HepG2 (cell line): ENCODE results near the gene SEC11A. TPM values are rescaled to one million over a fixed set of nuclear protein-coding genes. Genes with fewer than 3 reads are reported as not detected.

Experiments used
- EZH2 ChIP-seq: conservative IDR thresholded peaks from 2 replicates; pipeline ENCODE4 v1.6.1; 2012; ENCODE audit warnings: mild to moderate bottlenecking, low read depth, low read length, moderate library complexity
- GTF2F1 ChIP-seq: fragments of 150-350 bp; IDR thresholded peaks from 2 replicates; pipeline ENCODE4 v1.6.1; 2014; ENCODE audit warnings: low read length
- HNRNPL ChIP-seq: fragments of 200-400 bp; formaldehyde crosslinking; IDR thresholded peaks from 2 replicates; pipeline ENCODE4 v1.6.1; 2017; ENCODE audit warnings: mild to moderate bottlenecking, low read depth, low read length
- KDM4B ChIP-seq: sonication (generic); formaldehyde crosslinking; IDR thresholded peaks from 2 replicates; pipeline ENCODE4 v1.4.0; 2020; ENCODE audit warnings: missing genetic modification reagents
- PHF21A ChIP-seq: sonication (generic); formaldehyde crosslinking; IDR thresholded peaks from 2 replicates; pipeline ENCODE4 v1.5.0; 2020; ENCODE audit warnings: mild to moderate bottlenecking, missing genetic modification reagents
- RAD21 ChIP-seq: fragments of 450-650 bp; formaldehyde crosslinking; IDR thresholded peaks from 2 replicates; pipeline ENCODE4 v1.5.0; 2020; ENCODE audit warnings: mild to moderate bottlenecking
- SP2 ChIP-seq: sonication (generic); formaldehyde crosslinking; IDR thresholded peaks from 2 replicates; pipeline ENCODE4 v1.5.1; 2020; ENCODE audit warnings: mild to moderate bottlenecking, missing genetic modification reagents
- TEAD3 ChIP-seq: optimal IDR thresholded peaks from 2 replicates; pipeline ENCODE3; 2016; ENCODE audit warnings: borderline replicate concordance
- TOPORS ChIP-seq: sonication (generic); formaldehyde crosslinking; IDR thresholded peaks from 2 replicates; pipeline ENCODE4 v1.8.0; 2023; ENCODE audit warnings: mild to moderate bottlenecking, missing genetic modification reagents
- ZNF230 ChIP-seq: sonication (generic); formaldehyde crosslinking; IDR thresholded peaks from 2 replicates; pipeline ENCODE4 v1.4.0; 2020; ENCODE audit warnings: mild to moderate bottlenecking, missing genetic modification reagents
- ZNF33A ChIP-seq: sonication (generic); formaldehyde crosslinking; IDR thresholded peaks from 2 replicates; pipeline ENCODE4 v1.5.1; 2020; ENCODE audit warnings: missing genetic modification reagents, mild to moderate bottlenecking, moderate library complexity, borderline replicate concordance
- ZNF430 ChIP-seq: sonication (generic); formaldehyde crosslinking; IDR thresholded peaks from 2 replicates; pipeline ENCODE4 v1.9.0; 2021; ENCODE audit warnings: mild to moderate bottlenecking, missing genetic modification reagents
- ZNF543 ChIP-seq: sonication (generic); formaldehyde crosslinking; IDR thresholded peaks from 2 replicates; pipeline ENCODE4 v1.4.0; 2020; ENCODE audit warnings: mild to moderate bottlenecking, missing genetic modification reagents
- ZNF883 ChIP-seq: sonication (generic); formaldehyde crosslinking; IDR thresholded peaks from 2 replicates; pipeline ENCODE4 v1.5.1; 2020; ENCODE audit warnings: mild to moderate bottlenecking, missing genetic modification reagents; ENCODE audit errors: not compliant biosample characterization
- polyA plus RNA-seq, 8 experiments: library from polyadenylated mRNA; depleted of rRNA in 3 of 8; stranded (reverse) in 7 of 8; unstranded in 1 of 8; fragments of >200 nt; fragmentation: Illumina TruSeq in 4 of 8; extraction: Trizol in 4 of 8; gene quantifications; 2 replicates each; pipeline versions ENCODE4 v1.2.1 to v1.2.3, GENCODE V29; 2011 to 2016; ENCODE audit warnings: low read depth in 4 of 8, missing spikeins in 1 of 8, mixed read lengths in 1 of 8; ENCODE audit not compliant: insufficient read depth in 1 of 8
- total RNA-seq, 5 experiments: library from RNA; depleted of rRNA; stranded (reverse); fragments of >200 nt; fragmentation: Illumina TruSeq; extraction: Trizol; gene quantifications; 2 replicates each; pipeline ENCODE4 v1.2.3, GENCODE V29; 2016; ENCODE audit warnings: low read depth in 1 of 5
- TF ChIP-seq, protein P1 (sequence below): sonication (generic); formaldehyde crosslinking; IDR thresholded peaks from 2 replicates; pipeline ENCODE4 v1.9.0; 2022; ENCODE audit warnings: low read depth, missing genetic modification reagents
- TF ChIP-seq, protein P2 (sequence below): IDR thresholded peaks from 2 replicates; pipeline ENCODE4 v1.6.1; 2016; ENCODE audit warnings: low read depth
- TF ChIP-seq, protein P3 (sequence below): IDR thresholded peaks from 2 replicates; pipeline ENCODE4 v1.6.1; 2012; ENCODE audit warnings: inconsistent platforms
- TF ChIP-seq, protein P4 (sequence below): sonication (generic); formaldehyde crosslinking; IDR thresholded peaks from 2 replicates; pipeline ENCODE4 v1.5.0; 2020; ENCODE audit warnings: mild to moderate bottlenecking, missing genetic modification reagents, moderate library complexity

Gene SEC11A
- total and polyA plus RNA-seq, 2 of the 13 experiments (the other 11 are each of a cell fraction or from before 2014, with no cell fraction given), result 141 to 230 TPM

DNA sequence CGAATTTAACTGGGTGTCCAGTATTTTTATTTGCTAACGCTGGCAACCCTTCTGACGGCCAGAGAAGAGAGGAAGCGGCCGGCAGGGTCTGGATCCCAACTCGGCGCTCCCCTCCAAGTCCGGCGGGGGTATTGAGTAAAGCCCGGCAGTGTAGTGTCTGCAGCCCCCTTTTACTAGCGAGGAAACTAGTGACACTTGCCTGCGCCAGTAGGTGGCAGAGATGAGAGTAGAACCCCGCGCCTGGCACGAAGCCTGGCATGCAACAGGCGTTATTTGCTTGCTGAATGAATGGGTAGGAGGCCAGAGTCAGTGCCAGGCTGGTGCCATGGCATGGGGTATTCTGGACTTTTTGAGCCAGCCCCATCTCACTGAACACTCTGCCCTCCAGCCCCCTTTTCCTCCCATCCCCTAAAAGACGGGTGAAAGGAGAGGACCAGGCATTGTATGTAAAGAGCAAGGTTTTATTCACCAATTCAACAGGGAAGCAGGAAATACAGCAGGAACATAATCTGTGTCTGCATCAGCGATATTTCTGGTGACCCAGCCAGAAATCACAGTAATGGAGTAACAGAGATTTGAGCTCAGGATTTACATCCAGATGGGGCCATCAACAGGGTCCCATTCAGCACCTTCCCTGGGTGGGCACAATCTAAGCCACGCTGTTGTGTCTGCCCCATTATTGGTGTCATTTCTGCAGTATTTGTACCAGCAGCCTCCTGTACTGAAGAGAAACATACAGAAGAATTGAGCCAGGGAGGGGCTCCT, 61.1 kb downstream of the SEC11A start (continued):
- TF ChIP-seq TEAD3 (CRISPR knock-in tag), result peak; percentile 40
- TF ChIP-seq, protein P1, sequence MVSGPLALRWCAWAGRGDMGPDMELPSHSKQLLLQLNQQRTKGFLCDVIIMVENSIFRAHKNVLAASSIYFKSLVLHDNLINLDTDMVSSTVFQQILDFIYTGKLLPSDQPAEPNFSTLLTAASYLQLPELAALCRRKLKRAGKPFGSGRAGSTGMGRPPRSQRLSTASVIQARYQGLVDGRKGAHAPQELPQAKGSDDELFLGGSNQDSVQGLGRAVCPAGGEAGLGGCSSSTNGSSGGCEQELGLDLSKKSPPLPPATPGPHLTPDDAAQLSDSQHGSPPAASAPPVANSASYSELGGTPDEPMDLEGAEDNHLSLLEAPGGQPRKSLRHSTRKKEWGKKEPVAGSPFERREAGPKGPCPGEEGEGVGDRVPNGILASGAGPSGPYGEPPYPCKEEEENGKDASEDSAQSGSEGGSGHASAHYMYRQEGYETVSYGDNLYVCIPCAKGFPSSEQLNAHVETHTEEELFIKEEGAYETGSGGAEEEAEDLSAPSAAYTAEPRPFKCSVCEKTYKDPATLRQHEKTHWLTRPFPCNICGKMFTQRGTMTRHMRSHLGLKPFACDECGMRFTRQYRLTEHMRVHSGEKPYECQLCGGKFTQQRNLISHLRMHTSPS (CRISPR knock-in tag), result peak; percentile 85
- no peak for TF ChIP-seq GTF2F1
- TF ChIP-seq ZNF430, result peak; percentile 10; the same call in 1 of the 2 replicates
- TF ChIP-seq, protein P2, sequence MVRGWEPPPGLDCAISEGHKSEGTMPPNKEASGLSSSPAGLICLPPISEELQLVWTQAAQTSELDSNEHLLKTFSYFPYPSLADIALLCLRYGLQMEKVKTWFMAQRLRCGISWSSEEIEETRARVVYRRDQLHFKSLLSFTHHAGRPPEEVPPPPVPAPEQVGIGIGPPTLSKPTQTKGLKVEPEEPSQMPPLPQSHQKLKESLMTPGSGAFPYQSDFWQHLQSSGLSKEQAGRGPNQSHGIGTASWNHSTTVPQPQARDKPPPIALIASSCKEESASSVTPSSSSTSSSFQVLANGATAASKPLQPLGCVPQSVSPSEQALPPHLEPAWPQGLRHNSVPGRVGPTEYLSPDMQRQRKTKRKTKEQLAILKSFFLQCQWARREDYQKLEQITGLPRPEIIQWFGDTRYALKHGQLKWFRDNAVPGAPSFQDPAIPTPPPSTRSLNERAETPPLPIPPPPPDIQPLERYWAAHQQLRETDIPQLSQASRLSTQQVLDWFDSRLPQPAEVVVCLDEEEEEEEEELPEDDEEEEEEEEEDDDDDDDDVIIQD (CRISPR knock-in tag), result no peak
- TF ChIP-seq SP2 (CRISPR knock-in tag), result no peak
- peak; percentile 39; the same call in 1 of the 2 replicates for TF ChIP-seq RAD21 (CRISPR knock-in tag)
- TF ChIP-seq PHF21A (CRISPR knock-in tag), result 0 out of 2 replicates have a peak, but pooled peaks have one; percentile 3
- TF ChIP-seq KDM4B (CRISPR knock-in tag), result 0 out of 2 replicates have a peak, but pooled peaks have one; percentile 46
- no peak for TF ChIP-seq ZNF883 (CRISPR knock-in tag)
- peak; percentile 98 for TF ChIP-seq HNRNPL
- TF ChIP-seq, protein P3, sequence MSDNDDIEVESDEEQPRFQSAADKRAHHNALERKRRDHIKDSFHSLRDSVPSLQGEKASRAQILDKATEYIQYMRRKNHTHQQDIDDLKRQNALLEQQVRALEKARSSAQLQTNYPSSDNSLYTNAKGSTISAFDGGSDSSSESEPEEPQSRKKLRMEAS, result 0 out of 2 replicates have a peak, but pooled peaks have one; percentile 8
- 0 out of 2 replicates have a peak, but pooled peaks have one; percentile 12 for TF ChIP-seq TOPORS
- 0 out of 2 replicates have a peak, but pooled peaks have one; percentile 20 for TF ChIP-seq ZNF230
- TF ChIP-seq EZH2, result no peak
- TF ChIP-seq ZNF543, result 0 out of 2 replicates have a peak, but pooled peaks have one; percentile 9
- no peak for TF ChIP-seq ZNF33A
- TF ChIP-seq, protein P4, sequence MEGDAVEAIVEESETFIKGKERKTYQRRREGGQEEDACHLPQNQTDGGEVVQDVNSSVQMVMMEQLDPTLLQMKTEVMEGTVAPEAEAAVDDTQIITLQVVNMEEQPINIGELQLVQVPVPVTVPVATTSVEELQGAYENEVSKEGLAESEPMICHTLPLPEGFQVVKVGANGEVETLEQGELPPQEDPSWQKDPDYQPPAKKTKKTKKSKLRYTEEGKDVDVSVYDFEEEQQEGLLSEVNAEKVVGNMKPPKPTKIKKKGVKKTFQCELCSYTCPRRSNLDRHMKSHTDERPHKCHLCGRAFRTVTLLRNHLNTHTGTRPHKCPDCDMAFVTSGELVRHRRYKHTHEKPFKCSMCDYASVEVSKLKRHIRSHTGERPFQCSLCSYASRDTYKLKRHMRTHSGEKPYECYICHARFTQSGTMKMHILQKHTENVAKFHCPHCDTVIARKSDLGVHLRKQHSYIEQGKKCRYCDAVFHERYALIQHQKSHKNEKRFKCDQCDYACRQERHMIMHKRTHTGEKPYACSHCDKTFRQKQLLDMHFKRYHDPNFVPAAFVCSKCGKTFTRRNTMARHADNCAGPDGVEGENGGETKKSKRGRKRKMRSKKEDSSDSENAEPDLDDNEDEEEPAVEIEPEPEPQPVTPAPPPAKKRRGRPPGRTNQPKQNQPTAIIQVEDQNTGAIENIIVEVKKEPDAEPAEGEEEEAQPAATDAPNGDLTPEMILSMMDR (CRISPR knock-in tag), result peak; percentile 73
- TF ChIP-seq, all 625 proteins: peak for 21
